H9 (cell line): ENCODE results near the gene SEL1L. TPM values are rescaled to one million over a fixed set of nuclear protein-coding genes. Genes with fewer than 3 reads are reported as not detected.

ENCODE experiments used
- DNase-seq: peaks from one replicate; pipeline ENCODE4 v3.0.0-alpha.2; 2017
- H2AFZ ChIP-seq: one replicate; pipeline ENCODE4 v1.6.1; 2013; ENCODE audit warnings: mild to moderate bottlenecking, low read length, control low read depth, moderate library complexity
- H2AK5ac ChIP-seq: 2 replicates; pipeline ENCODE4 v1.6.1; 2013; ENCODE audit warnings: low read length, control low read depth, mixed read lengths; ENCODE audit not compliant: insufficient read length
- H2BK120ac ChIP-seq: one replicate; pipeline ENCODE4 v1.6.1; 2013; ENCODE audit warnings: low read depth, mild to moderate bottlenecking, low read length, control low read depth, inconsistent platforms; ENCODE audit not compliant: poor library complexity, severe bottlenecking
- H2BK12ac ChIP-seq: 2 replicates; pipeline ENCODE4 v1.6.1; 2013; ENCODE audit warnings: low read length, control low read depth, mixed read lengths, low read depth; ENCODE audit not compliant: insufficient read length
- H2BK15ac ChIP-seq: 2 replicates; pipeline ENCODE4 v1.6.1; 2013; ENCODE audit warnings: low read depth, low read length, control low read depth
- H2BK20ac ChIP-seq: one replicate; pipeline ENCODE4 v1.6.1; 2013; ENCODE audit warnings: low read depth, mild to moderate bottlenecking, low read length, control low read depth, inconsistent platforms; ENCODE audit not compliant: poor library complexity, severe bottlenecking
- H2BK5ac ChIP-seq: 2 replicates; pipeline ENCODE4 v1.6.1; 2013; ENCODE audit warnings: low read length, control low read depth, mixed read lengths; ENCODE audit not compliant: insufficient read length
- H3K14ac ChIP-seq: 2 replicates; pipeline ENCODE4 v1.6.1; 2013; ENCODE audit warnings: low read length, control low read depth; ENCODE audit not compliant: insufficient read depth
- H3K18ac ChIP-seq: 2 replicates; pipeline ENCODE4 v1.6.1; 2013; ENCODE audit warnings: low read depth, mild to moderate bottlenecking, mixed read lengths, low read length, control low read depth; ENCODE audit not compliant: insufficient read length
- H3K23ac ChIP-seq: 2 replicates; pipeline ENCODE4 v1.6.1; 2013; ENCODE audit warnings: low read length, control low read depth, mixed read lengths, low read depth; ENCODE audit not compliant: insufficient read length
- H3K23me2 ChIP-seq: 2 replicates; pipeline ENCODE4 v1.6.1; 2013; ENCODE audit warnings: low read depth, mild to moderate bottlenecking, mixed read lengths, low read length, control low read depth; ENCODE audit not compliant: insufficient read length, poor library complexity, severe bottlenecking
- H3K27ac ChIP-seq: 2 replicates; pipeline ENCODE4 v1.5.1; 2013; ENCODE audit warnings: low read length, control low read depth, mixed read lengths, low read depth; ENCODE audit not compliant: insufficient read length
- H3K27me3 ChIP-seq: 2 replicates; pipeline ENCODE4 v1.6.1; 2013; ENCODE audit warnings: low read length, control low read depth, inconsistent platforms; ENCODE audit not compliant: insufficient read depth
- H3K4ac ChIP-seq: 2 replicates; pipeline ENCODE4 v1.6.1; 2013; ENCODE audit warnings: low read depth, mild to moderate bottlenecking, control low read depth, inconsistent platforms, low read length, moderate library complexity
- H3K4me1 ChIP-seq: 2 replicates; pipeline ENCODE4 v1.6.1; 2013; ENCODE audit warnings: low read length, control low read depth, inconsistent platforms; ENCODE audit not compliant: insufficient read depth
- H3K4me2 ChIP-seq: 2 replicates; pipeline ENCODE4 v1.6.1; 2013; ENCODE audit warnings: low read length, control low read depth, mixed read lengths; ENCODE audit not compliant: insufficient read length, insufficient read depth
- H3K56ac ChIP-seq: 2 replicates; pipeline ENCODE4 v1.6.1; 2013; ENCODE audit warnings: low read depth, mild to moderate bottlenecking, mixed read lengths, low read length, control low read depth; ENCODE audit not compliant: insufficient read length
- H3K79me1 ChIP-seq: 2 replicates; pipeline ENCODE4 v1.6.1; 2013; ENCODE audit warnings: low read depth, mild to moderate bottlenecking, moderate library complexity, low read length, control low read depth, inconsistent platforms; ENCODE audit not compliant: insufficient read depth, poor library complexity, severe bottlenecking
- H3K79me2 ChIP-seq: 2 replicates; pipeline ENCODE4 v1.6.1; 2013; ENCODE audit warnings: low read length, control low read depth, inconsistent platforms; ENCODE audit not compliant: insufficient read depth
- H3K9ac ChIP-seq: 2 replicates; pipeline ENCODE4 v1.6.1; 2013; ENCODE audit warnings: low read length, control low read depth, mixed read lengths; ENCODE audit not compliant: insufficient read length; ENCODE audit errors: extremely low read depth
- H3K9me3 ChIP-seq: one replicate; pipeline ENCODE4 v1.6.1; 2013; ENCODE audit warnings: low read depth, low read length, inconsistent platforms; ENCODE audit not compliant: control insufficient read depth
- H3T11ph ChIP-seq: one replicate; pipeline ENCODE4 v1.6.1; 2013; ENCODE audit warnings: mild to moderate bottlenecking, low read length, control low read depth, inconsistent platforms
- H4K20me1 ChIP-seq: one replicate; pipeline ENCODE4 v1.6.1; 2013; ENCODE audit not compliant: control insufficient read depth, insufficient read length, insufficient read depth
- H4K5ac ChIP-seq: 2 replicates; pipeline ENCODE4 v1.6.1; 2013; ENCODE audit warnings: low read depth, mild to moderate bottlenecking, mixed read lengths, low read length, control low read depth; ENCODE audit not compliant: insufficient read length
- H4K8ac ChIP-seq: replicated peaks from 2 replicates; pipeline ENCODE4 v1.6.1; 2013; ENCODE audit warnings: low read length, control low read depth, mixed read lengths, low read depth; ENCODE audit not compliant: insufficient read length
- H4K91ac ChIP-seq: 2 replicates; pipeline ENCODE4 v1.6.1; 2013; ENCODE audit warnings: low read depth, mild to moderate bottlenecking, moderate library complexity, mixed read lengths, low read length, control low read depth; ENCODE audit not compliant: insufficient read length
- H3K27ac Mint-ChIP-seq, 3 experiments: 2 replicates in 2 of 3; 3 replicates in 1 of 3; pipeline ENCODE4 v1.8.0; 2020 to 2021; ENCODE audit warnings: mixed read lengths in 3 of 3, mild to moderate bottlenecking in 1 of 3, moderate library complexity in 1 of 3
- H3K27me3 Mint-ChIP-seq: 2 replicates; pipeline ENCODE4 v1.8.0; 2021; ENCODE audit warnings: low read depth, mild to moderate bottlenecking, moderate library complexity, mixed read lengths
- H3K36me3 Mint-ChIP-seq, 3 experiments: 2 replicates in 2 of 3; 3 replicates in 1 of 3; pipeline ENCODE4 v1.8.0; 2020 to 2021; ENCODE audit warnings: low read depth in 3 of 3, mixed read lengths in 3 of 3; ENCODE audit not compliant: insufficient read depth in 1 of 3
- H3K4me1 Mint-ChIP-seq, 2 experiments: 2 replicates each; pipeline ENCODE4 v1.8.0; 2020; ENCODE audit warnings: mixed read lengths in 2 of 2
- H3K4me3 Mint-ChIP-seq, 2 experiments: 2 replicates in 1 of 2; 3 replicates in 1 of 2; pipeline ENCODE4 v1.8.0; 2020 to 2021; ENCODE audit warnings: mild to moderate bottlenecking in 2 of 2, mixed read lengths in 2 of 2, moderate library complexity in 1 of 2
- H3K9me3 Mint-ChIP-seq, 2 experiments: 2 replicates in 1 of 2; 3 replicates in 1 of 2; pipeline ENCODE4 v1.8.0; 2020; ENCODE audit warnings: mild to moderate bottlenecking in 2 of 2, mixed read lengths in 2 of 2, moderate library complexity in 1 of 2
- CTCF ChIP-seq: fragments of 200-600 bp; sonication (generic); conservative IDR thresholded peaks from 3 replicates; pipeline ENCODE4 v1.8.0; 2021; ENCODE audit warnings: antibody characterized with exemption, mild to moderate bottlenecking
- WGBS: extraction: QIAGEN DNeasy Blood & Tissue Kit; methylation state at CpG from one replicate; pipeline ENCODE4 v1.1.7; 2013; ENCODE audit warnings: missing lambda C conversion rate, low lambda C conversion rate, mixed read lengths; ENCODE audit not compliant: insufficient read length; ENCODE audit errors: extremely low coverage; 5-methylcytosine and 5-hydroxymethylcytosine counted together
- total RNA-seq: library from RNA; stranded (reverse); gene quantifications from 2 replicates; pipeline ENCODE4 v1.2.1, GENCODE V29; 2021

The SEL1L gene
- total RNA-seq, 1 experiment from 2014 or later: 27.5 TPM

GRCh38 chr14:81474148-81474492 lies 59.5 kb downstream of the SEL1L start:
- H3K36me3 Mint-ChIP-seq: peaks cover 0 to 20% (median 17%) of the 10 kb centered on the region in 3 experiments; a peak in 4 of 7 replicates
- no peak overlapping the region for H3K56ac ChIP-seq
- no peak overlapping the region for H2BK20ac ChIP-seq
- H3K23ac ChIP-seq: no peak overlapping the region
- H3T11ph ChIP-seq: no peak overlapping the region
- H3K4me3 Mint-ChIP-seq: no peak overlapping the region
- H3K9me3 Mint-ChIP-seq: no peaks in the 10 kb centered on the region
- no peak overlapping the region for H3K27ac Mint-ChIP-seq
- H2BK15ac ChIP-seq: no peak overlapping the region
- H4K91ac ChIP-seq: no peak overlapping the region
- H3K9ac ChIP-seq: no peak overlapping the region
- no peak overlapping the region for H3K27ac ChIP-seq
- no peak overlapping the region for H2BK12ac ChIP-seq
- H3K79me2 ChIP-seq: no peaks in the 10 kb centered on the region
- no peaks in the 10 kb centered on the region for H3K23me2 ChIP-seq
- H2AFZ ChIP-seq: no peak overlapping the region
- H3K27me3 Mint-ChIP-seq: 0 out of 2 replicates have a peak, but pooled peaks cover 1% of the 10 kb centered on the region
- H4K20me1 ChIP-seq: no peaks in the 10 kb centered on the region
- H4K8ac ChIP-seq: no peak overlapping the region
- no peak overlapping the region for H2AK5ac ChIP-seq
- H3K4me2 ChIP-seq: no peak overlapping the region
- no peaks in the 10 kb centered on the region for H3K27me3 ChIP-seq
- H3K14ac ChIP-seq: no peak overlapping the region
- WGBS: no CpG with 5 or more reads among the region's 2 CpGs
- no peaks in the 10 kb centered on the region for H3K79me1 ChIP-seq
- DNase-seq: no peak
- H3K4me1 Mint-ChIP-seq: peaks cover 0 to 4% of the 10 kb centered on the region in 2 experiments; a peak in 1 of 4 replicates
- H4K5ac ChIP-seq: no peak overlapping the region
- no peak for TF ChIP-seq CTCF
- no peak overlapping the region for H3K18ac ChIP-seq
- H2BK120ac ChIP-seq: no peak overlapping the region
- no peaks in the 10 kb centered on the region for H3K9me3 ChIP-seq
- H3K4me1 ChIP-seq: peaks cover 3% of the 10 kb centered on the region; the same call in 1 of the 2 replicates
- H2BK5ac ChIP-seq: no peak overlapping the region
- no peak overlapping the region for H3K4ac ChIP-seq
